ENCODE measurements around the gene PDIA2. TPM values are rescaled to one million over a fixed set of nuclear protein-coding genes. Genes with fewer than 3 reads are reported as not detected.

Gene PDIA2
- total RNA-seq, 1 experiment from 2014 or later: 1.1 TPM

DNA sequence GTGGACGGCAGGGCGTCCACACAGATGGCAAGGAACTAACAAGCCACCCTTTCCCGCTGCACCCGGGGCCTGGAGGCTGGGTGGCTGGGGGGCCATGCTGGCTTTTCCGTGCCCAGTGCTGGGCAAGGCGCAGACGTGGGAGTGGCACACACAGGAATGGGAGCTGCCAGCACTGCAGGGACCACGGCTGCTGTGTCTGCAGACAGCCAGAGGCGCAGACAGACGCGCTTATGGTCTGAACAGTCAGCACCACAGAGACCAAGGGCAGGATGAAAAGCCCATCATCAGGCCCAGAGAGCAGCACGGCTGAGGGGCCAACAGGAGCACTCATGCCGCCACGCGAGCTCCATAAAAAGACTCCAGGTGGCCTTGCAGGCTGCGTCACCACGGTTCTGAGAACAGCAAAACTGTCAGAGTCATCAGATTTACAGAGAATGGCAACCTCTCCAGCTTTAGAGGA, 24.0 kb downstream of the PDIA2 start:
- no peak overlapping the region for H3K4me3 ChIP-seq (ENCODE audit: low read depth in 2 of 2, low read length in 2 of 2)
- ATAC-seq (no peak), DNase-seq (ENCODE audit: low read depth, low spot score) (no peak)
- H3K27me3 ChIP-seq (ENCODE audit: control insufficient read depth, insufficient read depth, low read length): no peaks in the 10 kb centered on the region
- ChIA-PET CTCF (no interaction called here), POLR2A (no interaction called here)
- BruUV-seq (replicated peaks): no TSS peak
- H3K4me1 ChIP-seq (ENCODE audit: control insufficient read depth, insufficient read depth, low read length): no peaks in the 10 kb centered on the region
- TF ChIP-seq, protein P1, sequence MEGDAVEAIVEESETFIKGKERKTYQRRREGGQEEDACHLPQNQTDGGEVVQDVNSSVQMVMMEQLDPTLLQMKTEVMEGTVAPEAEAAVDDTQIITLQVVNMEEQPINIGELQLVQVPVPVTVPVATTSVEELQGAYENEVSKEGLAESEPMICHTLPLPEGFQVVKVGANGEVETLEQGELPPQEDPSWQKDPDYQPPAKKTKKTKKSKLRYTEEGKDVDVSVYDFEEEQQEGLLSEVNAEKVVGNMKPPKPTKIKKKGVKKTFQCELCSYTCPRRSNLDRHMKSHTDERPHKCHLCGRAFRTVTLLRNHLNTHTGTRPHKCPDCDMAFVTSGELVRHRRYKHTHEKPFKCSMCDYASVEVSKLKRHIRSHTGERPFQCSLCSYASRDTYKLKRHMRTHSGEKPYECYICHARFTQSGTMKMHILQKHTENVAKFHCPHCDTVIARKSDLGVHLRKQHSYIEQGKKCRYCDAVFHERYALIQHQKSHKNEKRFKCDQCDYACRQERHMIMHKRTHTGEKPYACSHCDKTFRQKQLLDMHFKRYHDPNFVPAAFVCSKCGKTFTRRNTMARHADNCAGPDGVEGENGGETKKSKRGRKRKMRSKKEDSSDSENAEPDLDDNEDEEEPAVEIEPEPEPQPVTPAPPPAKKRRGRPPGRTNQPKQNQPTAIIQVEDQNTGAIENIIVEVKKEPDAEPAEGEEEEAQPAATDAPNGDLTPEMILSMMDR (IDR thresholded peaks at IDR 0.05): no peak
- TF ChIP-seq TCF7L2 (IDR thresholded peaks at IDR 0.05; ENCODE audit: low read depth, low read length): no peak
- TF ChIP-seq POLR2AphosphoS5 (IDR thresholded peaks at IDR 0.05; ENCODE audit: low read depth, low read length): no peak
- TF ChIP-seq, protein P2, sequence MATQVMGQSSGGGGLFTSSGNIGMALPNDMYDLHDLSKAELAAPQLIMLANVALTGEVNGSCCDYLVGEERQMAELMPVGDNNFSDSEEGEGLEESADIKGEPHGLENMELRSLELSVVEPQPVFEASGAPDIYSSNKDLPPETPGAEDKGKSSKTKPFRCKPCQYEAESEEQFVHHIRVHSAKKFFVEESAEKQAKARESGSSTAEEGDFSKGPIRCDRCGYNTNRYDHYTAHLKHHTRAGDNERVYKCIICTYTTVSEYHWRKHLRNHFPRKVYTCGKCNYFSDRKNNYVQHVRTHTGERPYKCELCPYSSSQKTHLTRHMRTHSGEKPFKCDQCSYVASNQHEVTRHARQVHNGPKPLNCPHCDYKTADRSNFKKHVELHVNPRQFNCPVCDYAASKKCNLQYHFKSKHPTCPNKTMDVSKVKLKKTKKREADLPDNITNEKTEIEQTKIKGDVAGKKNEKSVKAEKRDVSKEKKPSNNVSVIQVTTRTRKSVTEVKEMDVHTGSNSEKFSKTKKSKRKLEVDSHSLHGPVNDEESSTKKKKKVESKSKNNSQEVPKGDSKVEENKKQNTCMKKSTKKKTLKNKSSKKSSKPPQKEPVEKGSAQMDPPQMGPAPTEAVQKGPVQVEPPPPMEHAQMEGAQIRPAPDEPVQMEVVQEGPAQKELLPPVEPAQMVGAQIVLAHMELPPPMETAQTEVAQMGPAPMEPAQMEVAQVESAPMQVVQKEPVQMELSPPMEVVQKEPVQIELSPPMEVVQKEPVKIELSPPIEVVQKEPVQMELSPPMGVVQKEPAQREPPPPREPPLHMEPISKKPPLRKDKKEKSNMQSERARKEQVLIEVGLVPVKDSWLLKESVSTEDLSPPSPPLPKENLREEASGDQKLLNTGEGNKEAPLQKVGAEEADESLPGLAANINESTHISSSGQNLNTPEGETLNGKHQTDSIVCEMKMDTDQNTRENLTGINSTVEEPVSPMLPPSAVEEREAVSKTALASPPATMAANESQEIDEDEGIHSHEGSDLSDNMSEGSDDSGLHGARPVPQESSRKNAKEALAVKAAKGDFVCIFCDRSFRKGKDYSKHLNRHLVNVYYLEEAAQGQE (IDR thresholded peaks at IDR 0.05; ENCODE audit: insufficient read depth in 1 of 2, low read depth in 2 of 2, low read length in 1 of 2): no peak
- no peak for TF ChIP-seq SIN3A (IDR thresholded peaks at IDR 0.05; ENCODE audit: borderline replicate concordance, insufficient read depth, low read depth, low read length)
- intact Hi-C loops (cut with micrococcal nuclease; ENCODE audit: unreplicated experiment) (no loop called here), in situ Hi-C loops (cut with HindIII; ENCODE audit: low pct_unique_long_range_greater_than_20kb, low sequenced_read_pairs) (no loop called here)
- H3K27ac ChIP-seq (ENCODE audit: low read length): no peak overlapping the region
- H3K36me3 ChIP-seq (ENCODE audit: control insufficient read depth, insufficient read depth, low read length): no peaks in the 10 kb centered on the region
- H3K9me3 ChIP-seq (ENCODE audit: control insufficient read depth, insufficient read depth, low read depth, low read length): no peaks in the 10 kb centered on the region

DNA sequence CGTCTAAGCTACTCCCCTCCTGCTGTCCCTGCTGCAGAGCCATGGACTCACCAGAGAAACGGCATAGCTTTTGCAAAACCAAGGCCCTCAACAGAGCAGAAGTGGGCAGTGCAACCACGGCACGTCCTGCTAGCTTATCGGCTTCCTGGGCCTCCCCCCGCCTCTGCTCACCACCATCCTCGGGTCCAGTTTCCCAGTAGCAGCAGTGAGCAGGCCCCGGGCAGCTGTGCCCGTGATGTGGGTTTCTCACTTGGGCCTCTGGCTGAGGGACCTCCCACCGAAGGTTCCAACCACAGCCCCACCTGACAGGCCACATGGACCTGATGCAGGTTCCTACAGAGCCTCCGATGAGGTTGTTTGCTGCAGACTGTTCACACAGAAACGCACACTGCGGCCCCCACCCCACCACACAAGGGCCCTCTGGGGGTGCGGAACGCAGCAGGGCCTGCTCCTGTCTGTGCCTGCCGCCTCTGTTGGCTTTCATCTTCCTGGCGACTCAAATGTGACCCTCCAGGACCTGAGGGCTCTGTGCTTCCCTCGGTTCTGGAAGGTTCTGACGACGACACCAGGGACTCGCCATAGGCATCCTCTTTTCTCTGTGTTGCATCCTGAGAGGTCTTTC, 24.8 kb downstream of the PDIA2 start:
- Histone ChIP-seq H3K27ac (ENCODE audit: low read length) (no peak overlapping the region), H3K36me3 (ENCODE audit: control insufficient read depth, insufficient read depth, low read length) (no peaks in the 10 kb centered on the region; the same call in 1 of the 2 replicates), H3K27me3 (ENCODE audit: control insufficient read depth, insufficient read depth, low read length) (no peaks in the 10 kb centered on the region), H3K9me3 (ENCODE audit: control insufficient read depth, insufficient read depth, low read depth, low read length) (no peaks in the 10 kb centered on the region), H3K4me1 (ENCODE audit: control insufficient read depth, insufficient read depth, low read length) (no peaks in the 10 kb centered on the region), H3K4me3 (ENCODE audit: low read depth in 2 of 2, low read length in 2 of 2) (no peak overlapping the region)
- BruUV-seq (replicated peaks): no TSS peak
- ATAC-seq (no peak), DNase-seq (ENCODE audit: low read depth, low spot score) (no peak)
- TF ChIP-seq SIN3A (IDR thresholded peaks at IDR 0.05; ENCODE audit: borderline replicate concordance, insufficient read depth, low read depth, low read length): no peak
- TF ChIP-seq, protein P1 (IDR thresholded peaks at IDR 0.05): no peak
- no peak for TF ChIP-seq POLR2AphosphoS5 (IDR thresholded peaks at IDR 0.05; ENCODE audit: low read depth, low read length)
- no peak for TF ChIP-seq TCF7L2 (IDR thresholded peaks at IDR 0.05; ENCODE audit: low read depth, low read length)
- TF ChIP-seq, protein P2 (IDR thresholded peaks at IDR 0.05; ENCODE audit: insufficient read depth in 1 of 2, low read depth in 2 of 2, low read length in 1 of 2): no peak
- intact Hi-C loops (cut with micrococcal nuclease; ENCODE audit: unreplicated experiment) (no loop called here), in situ Hi-C loops (cut with HindIII; ENCODE audit: low pct_unique_long_range_greater_than_20kb, low sequenced_read_pairs) (no loop called here)
- POLR2A ChIA-PET: interaction anchor here (0.5 kb wide), 1 partner anchor 61 kb away, joined by 12 read pairs; no protein-coding TSS in a partner anchor
- CTCF ChIA-PET: no interaction called here
